NCI-H82 treated with DMSO at 0.1 percent for 48 hours (cell line): ENCODE measurements around the gene COL3A1.

Experiments
- DNase-seq: peaks from one replicate; lab custom pipeline; 2025; ENCODE audit not compliant: unreplicated experiment; lab: John Stamatoyannopoulos, UW

COL3A1 gene

GRCh38 chr2:188975497-188976102 lies 1.4 kb downstream of the COL3A1 start:
- DNase-seq = no peak

DNA sequence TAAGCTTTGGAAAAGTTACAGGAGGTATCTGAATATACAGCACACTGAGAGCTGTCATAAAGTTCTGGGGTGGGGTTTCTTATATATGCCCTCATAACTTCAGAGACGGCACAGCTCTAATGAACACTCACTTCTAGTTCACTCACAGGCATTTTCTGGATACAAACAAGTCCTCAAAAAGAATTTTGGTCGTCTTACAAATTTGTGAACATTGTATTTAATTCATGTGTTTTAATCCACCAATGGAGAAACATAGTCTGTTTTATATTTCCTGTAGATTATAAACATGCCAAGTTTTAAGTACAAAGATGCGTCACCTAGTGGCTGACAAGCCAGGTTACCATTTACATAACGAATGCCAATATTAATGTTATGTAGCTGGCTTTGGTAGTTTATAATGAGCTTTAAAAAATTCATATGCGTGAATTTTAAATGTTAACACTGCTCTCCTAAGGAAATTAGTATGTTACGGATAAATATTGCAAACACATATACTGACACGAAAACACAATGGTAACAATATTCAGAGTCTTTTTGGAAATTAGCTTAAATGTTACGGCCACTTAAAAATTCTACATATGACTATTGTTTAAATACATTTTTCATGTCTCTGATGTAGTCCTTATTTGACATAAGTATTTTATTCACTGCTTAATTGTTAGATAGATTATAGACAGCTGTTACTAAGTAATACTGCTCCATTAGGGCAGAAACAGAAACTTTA lies 2.5 kb downstream of the COL3A1 start:
- DNase-seq = no peak

GRCh38 chr2:188977317-188977716 lies 3.1 kb downstream of the COL3A1 start:
- no peak for DNase-seq

- DNase-seq = no peak
These were observed 4.3 kb downstream of the COL3A1 start for GRCh38 chr2:188978291-188979081.

GRCh38 chr2:188979187-188980114 lies 5.3 kb downstream of the COL3A1 start:
- DNase-seq = no peak

DNA sequence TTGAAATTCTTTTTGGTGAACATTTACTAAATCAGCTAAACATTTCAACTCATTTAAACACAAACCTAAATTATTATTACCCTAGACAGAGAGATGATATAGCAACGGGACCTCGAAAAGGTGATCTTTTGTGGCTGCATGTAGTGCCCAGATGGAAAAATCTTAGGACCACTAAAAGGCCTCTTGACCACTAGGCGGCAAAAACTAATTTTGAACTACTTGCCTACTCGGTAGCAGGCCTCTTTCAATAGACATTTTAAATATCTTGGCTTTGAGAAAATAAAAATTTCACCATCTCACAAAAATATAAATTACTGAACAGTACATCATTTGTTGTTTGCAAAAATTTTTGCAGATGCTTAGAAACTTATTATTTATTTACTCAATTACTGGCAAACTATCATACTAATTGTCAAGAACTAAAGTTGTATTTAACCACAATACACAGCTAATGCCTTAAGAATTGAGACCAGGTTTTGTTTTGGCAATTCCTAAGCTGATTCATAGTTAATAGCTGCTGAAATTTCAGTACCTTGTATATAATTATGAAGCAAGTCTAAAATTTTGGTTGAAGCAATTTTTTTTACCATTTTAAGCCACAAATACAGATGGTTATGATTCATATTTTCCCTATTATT lies 9.4 kb downstream of the COL3A1 start:
- DNase-seq = no peak

GRCh38 chr2:188984065-188984491 lies 9.9 kb downstream of the COL3A1 start:
- no peak for DNase-seq

GRCh38 chr2:188984680-188985079 lies 10.5 kb downstream of the COL3A1 start:
- no peak for DNase-seq

GRCh38 chr2:188986839-188987238 lies 12.7 kb downstream of the COL3A1 start:
- no peak for DNase-seq

- DNase-seq = no peak
These were observed 19.1 kb downstream of the COL3A1 start for GRCh38 chr2:188993247-188993646.

GRCh38 chr2:188997263-188997662 lies 23.1 kb downstream of the COL3A1 start:
- no peak for DNase-seq

DNA sequence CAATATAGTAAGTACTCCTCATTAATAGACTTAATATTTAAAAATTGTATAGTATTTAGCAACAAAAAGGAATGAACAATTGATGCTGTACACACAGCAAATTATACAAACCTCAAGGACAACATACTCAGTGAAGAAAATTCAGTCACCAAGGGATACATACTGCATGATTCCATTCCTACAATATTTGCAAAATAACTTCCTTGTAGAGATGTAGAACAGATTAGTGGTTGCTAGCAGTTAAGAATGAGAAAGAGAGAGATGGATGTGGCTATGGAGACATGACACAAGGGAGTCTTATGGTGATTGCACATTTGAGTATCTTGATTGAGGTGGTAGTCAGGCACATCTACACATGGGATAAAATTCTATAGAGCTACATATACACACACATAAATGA lies 26.0 kb downstream of the COL3A1 start:
- no peak for DNase-seq

DNA sequence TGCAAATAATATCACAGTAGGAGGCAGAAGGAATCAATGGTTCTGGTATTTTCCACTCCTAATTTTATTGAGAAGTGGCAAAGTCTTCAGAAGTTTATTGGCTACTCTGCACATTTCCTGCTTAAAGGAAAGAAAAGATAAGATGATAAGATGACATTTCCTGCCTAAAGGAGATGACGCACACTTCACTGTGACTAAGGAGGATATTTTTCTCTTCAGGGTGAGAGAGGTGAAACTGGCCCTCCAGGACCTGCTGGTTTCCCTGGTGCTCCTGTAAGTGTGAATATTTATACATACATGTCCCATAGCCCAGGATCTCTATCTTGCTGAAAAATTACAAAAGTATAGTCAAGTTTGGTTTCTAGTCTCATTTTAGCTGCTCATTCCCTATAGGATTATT lies 27.9 kb downstream of the COL3A1 start:
- DNase-seq = no peak

GRCh38 chr2:189008555-189009262 lies 34.5 kb downstream of the COL3A1 start:
- DNase-seq = no peak

DNA sequence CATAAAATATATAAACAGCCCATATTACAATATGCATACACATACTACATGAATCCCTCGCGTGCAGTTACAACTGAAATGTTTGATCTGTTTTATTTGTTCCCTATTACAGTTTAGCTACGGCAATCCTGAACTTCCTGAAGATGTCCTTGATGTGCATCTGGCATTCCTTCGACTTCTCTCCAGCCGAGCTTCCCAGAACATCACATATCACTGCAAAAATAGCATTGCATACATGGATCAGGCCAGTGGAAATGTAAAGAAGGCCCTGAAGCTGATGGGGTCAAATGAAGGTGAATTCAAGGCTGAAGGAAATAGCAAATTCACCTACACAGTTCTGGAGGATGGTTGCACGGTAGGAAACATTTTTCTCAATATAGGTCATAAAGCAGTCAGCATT lies 36.4 kb downstream of the COL3A1 start:
- DNase-seq = no peak

DNA sequence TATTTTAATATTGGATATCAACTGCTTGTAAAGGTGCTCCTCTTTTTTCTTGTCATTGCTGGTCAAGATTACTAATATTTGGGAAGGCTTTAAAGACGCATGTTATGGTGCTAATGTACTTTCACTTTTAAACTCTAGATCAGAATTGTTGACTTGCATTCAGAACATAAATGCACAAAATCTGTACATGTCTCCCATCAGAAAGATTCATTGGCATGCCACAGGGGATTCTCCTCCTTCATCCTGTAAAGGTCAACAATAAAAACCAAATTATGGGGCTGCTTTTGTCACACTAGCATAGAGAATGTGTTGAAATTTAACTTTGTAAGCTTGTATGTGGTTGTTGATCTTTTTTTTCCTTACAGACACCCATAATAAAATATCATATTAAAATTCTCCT lies 38.2 kb downstream of the COL3A1 start:
- no peak for DNase-seq

DNA sequence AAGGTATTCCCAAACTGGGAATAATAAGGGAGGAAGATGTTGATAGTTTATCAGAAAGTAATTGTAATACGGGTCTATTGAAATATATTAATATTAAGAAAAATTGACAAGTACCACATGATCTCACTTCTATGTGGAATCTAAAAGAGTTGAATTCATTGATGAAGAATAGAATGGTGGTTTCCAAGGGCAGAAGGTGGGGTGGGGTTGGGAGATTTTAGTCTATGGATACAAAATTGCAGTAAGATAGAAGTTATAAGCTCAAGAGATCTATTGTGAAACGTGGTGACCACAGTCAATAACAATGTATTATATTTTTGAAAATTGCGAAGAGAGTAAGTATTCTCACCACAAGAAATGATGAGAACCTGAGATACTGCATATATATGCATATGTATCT lies 38.9 kb downstream of the COL3A1 start:
- DNase-seq = no peak

GRCh38 chr2:189013671-189014448 lies 39.7 kb downstream of the COL3A1 start:
- DNase-seq = no peak

GRCh38 chr2:189014449-189015138 lies 40.4 kb downstream of the COL3A1 start:
- no peak for DNase-seq
